Ectodermal cell (in vitro differentiated cells): ENCODE measurements around the gene ADAMTS10.
"Not testable (repeated sequence)": the region's sequence is repeated elsewhere in the genome, so short reads cannot be mapped to it uniquely, and the experiment has no call there.

Source experiments
- H3K27ac ChIP-seq: 2 replicates; pipeline ENCODE4 v1.7.0; 2013; ENCODE audit warnings: mild to moderate bottlenecking, low read depth, low read length; ENCODE audit not compliant: insufficient read depth, poor library complexity, severe bottlenecking
- H3K27me3 ChIP-seq: 2 replicates; pipeline ENCODE4 v1.7.0; 2013; ENCODE audit warnings: mild to moderate bottlenecking, low read length; ENCODE audit not compliant: insufficient read depth, control insufficient read depth, poor library complexity, severe bottlenecking
- H3K36me3 ChIP-seq: one replicate; pipeline ENCODE4 v1.7.0; 2013; ENCODE audit warnings: low read length; ENCODE audit not compliant: control insufficient read depth, insufficient read depth
- H3K4me1 ChIP-seq: one replicate; pipeline ENCODE4 v1.7.0; 2013; ENCODE audit warnings: low read length; ENCODE audit not compliant: control insufficient read depth, insufficient read depth
- H3K4me3 ChIP-seq: 2 replicates; pipeline ENCODE4 v1.7.0; 2013; ENCODE audit warnings: low read depth, low read length, control low read depth; ENCODE audit not compliant: insufficient read depth
- H3K9me3 ChIP-seq: 2 replicates; pipeline ENCODE4 v1.7.0; 2013; ENCODE audit warnings: mild to moderate bottlenecking, low read length, moderate library complexity; ENCODE audit not compliant: control insufficient read depth
- WGBS, 2 experiments: methylation state at CpG; one replicate each; pipeline ENCODE4 v1.1.7; 2013; ENCODE audit warnings: missing lambda C conversion rate in 2 of 2; 5-methylcytosine and 5-hydroxymethylcytosine counted together

The ADAMTS10 gene

GRCh38 chr19:8629184-8629583, 18.7 kb upstream of the ADAMTS10 start:
- Histone ChIP-seq H3K36me3 (no peaks in the 10 kb centered on the region), H3K27ac (no peak overlapping the region), H3K27me3 (no peaks in the 10 kb centered on the region), H3K4me3 (no peak overlapping the region), H3K4me1 (peaks cover 7% of the 10 kb centered on the region), H3K9me3 (no peaks in the 10 kb centered on the region)
- WGBS, 2 experiments: 96 to 98% methylated on average over 2 of the region's 2 CpGs

GRCh38 chr19:8626842-8627241, 16.3 kb upstream of the ADAMTS10 start:
- 86 to 87% methylated on average over 8 of the region's 8 CpGs for WGBS, 2 experiments
- H3K27ac ChIP-seq: no peak overlapping the region
- no peaks in the 10 kb centered on the region for H3K36me3 ChIP-seq
- no peaks in the 10 kb centered on the region for H3K9me3 ChIP-seq
- no peaks in the 10 kb centered on the region for H3K27me3 ChIP-seq
- peaks cover 7% of the 10 kb centered on the region for H3K4me1 ChIP-seq
- H3K4me3 ChIP-seq: no peak overlapping the region

GRCh38 chr19:8622886-8623285, 12.4 kb upstream of the ADAMTS10 start:
- H3K27me3 ChIP-seq, H3K27ac ChIP-seq, H3K36me3 ChIP-seq, H3K4me1 ChIP-seq, H3K9me3 ChIP-seq, H3K4me3 ChIP-seq: not testable (repeated sequence)
- WGBS, 2 experiments: 58 to 65% methylated on average over 4 of the region's 4 CpGs

- no peaks in the 10 kb centered on the region for H3K36me3 ChIP-seq
- WGBS, 2 experiments: 87% methylated on average over 8 of the region's 8 CpGs
- H3K4me1 ChIP-seq: no peaks in the 10 kb centered on the region
Measured at GRCh38 chr19:8618751-8619150, 8.2 kb upstream of the ADAMTS10 start.

GRCh38 chr19:8617984-8618383, 7.5 kb upstream of the ADAMTS10 start:
- H3K36me3 ChIP-seq: no peaks in the 10 kb centered on the region
- 88 to 97% methylated on average over 4 of the region's 4 CpGs for WGBS, 2 experiments
- H3K27me3 ChIP-seq: no peaks in the 10 kb centered on the region
- H3K4me3 ChIP-seq: no peak overlapping the region
- H3K4me1 ChIP-seq: no peaks in the 10 kb centered on the region
- no peaks in the 10 kb centered on the region for H3K9me3 ChIP-seq
- H3K27ac ChIP-seq: no peak overlapping the region

More at GRCh38 chr19:8618751-8619150, 8.2 kb upstream of the ADAMTS10 start:
- no peak overlapping the region for H3K27ac ChIP-seq
- H3K4me3 ChIP-seq: no peak overlapping the region
- H3K27me3 ChIP-seq: no peaks in the 10 kb centered on the region
- no peaks in the 10 kb centered on the region for H3K9me3 ChIP-seq

GRCh38 chr19:8617325-8617724, 6.8 kb upstream of the ADAMTS10 start:
- H3K27me3 ChIP-seq, H3K9me3 ChIP-seq, H3K4me1 ChIP-seq, H3K4me3 ChIP-seq, H3K36me3 ChIP-seq, H3K27ac ChIP-seq: not testable (repeated sequence)
- 80 to 82% methylated on average over 15 of the region's 15 CpGs for WGBS, 2 experiments

GRCh38 chr19:8616861-8617260, 6.3 kb upstream of the ADAMTS10 start:
- Histone ChIP-seq H3K27ac (no peak overlapping the region), H3K36me3 (no peaks in the 10 kb centered on the region), H3K4me3 (no peak overlapping the region), H3K9me3 (no peaks in the 10 kb centered on the region), H3K27me3 (no peaks in the 10 kb centered on the region), H3K4me1 (no peaks in the 10 kb centered on the region)
- whole genome bisulfite sequencing, 2 experiments: 88 to 94% methylated on average over 6 of the region's 6 CpGs

- Histone ChIP-seq H3K27me3 (no peaks in the 10 kb centered on the region), H3K36me3 (no peaks in the 10 kb centered on the region), H3K27ac (no peak overlapping the region), H3K4me3 (no peak overlapping the region), H3K4me1 (no peaks in the 10 kb centered on the region), H3K9me3 (no peaks in the 10 kb centered on the region)
- 52 to 54% methylated on average over 23 of the region's 23 CpGs for WGBS, 2 experiments
Measured at GRCh38 chr19:8615813-8616596, 5.5 kb upstream of the ADAMTS10 start.

- WGBS, 2 experiments: 91% methylated on average over 6 of the region's 6 CpGs
- Histone ChIP-seq H3K4me3 (no peak overlapping the region), H3K36me3 (no peaks in the 10 kb centered on the region)
Measured at GRCh38 chr19:8615024-8615423, 4.5 kb upstream of the ADAMTS10 start.

GRCh38 chr19:8614455-8614854, 3.9 kb upstream of the ADAMTS10 start:
- H3K9me3 ChIP-seq: no peaks in the 10 kb centered on the region
- no peaks in the 10 kb centered on the region for H3K27me3 ChIP-seq
- H3K27ac ChIP-seq: no peak overlapping the region
- WGBS, 2 experiments: 90 to 94% methylated on average over 2 of the region's 2 CpGs
- no peaks in the 10 kb centered on the region for H3K36me3 ChIP-seq
- H3K4me3 ChIP-seq: no peak overlapping the region
- no peaks in the 10 kb centered on the region for H3K4me1 ChIP-seq

More at GRCh38 chr19:8615024-8615423, 4.5 kb upstream of the ADAMTS10 start:
- Histone ChIP-seq H3K9me3 (no peaks in the 10 kb centered on the region), H3K27ac (no peak overlapping the region), H3K27me3 (no peaks in the 10 kb centered on the region), H3K4me1 (no peaks in the 10 kb centered on the region)
